GM12878 (cell line): ENCODE results near the gene KCNAB2. TPM values are rescaled to one million over a fixed set of nuclear protein-coding genes. Genes with fewer than 3 reads are reported as not detected.

Source experiments
- ATAC-seq: fragments of 200-7000 bp; cut with Tn5 transposase; 3 replicates; pipeline ENCODE4 v1.9.1; 2020; ENCODE audit warnings: mild to moderate bottlenecking, moderate library complexity
- BruUV-seq: library from RNA; stranded (reverse); fragments of 400-500 nt; replicated peaks from 2 replicates; lab custom pipeline; 2021; lab: Mats Ljungman, UMichigan
- CTCF ChIA-PET: fragments of 300-600 bp; sonication (Branson Sonifier 250); formaldehyde crosslinking; extraction: SDS; loops from one replicate; lab custom pipeline; 2021; ENCODE audit warnings: inconsistent platforms; lab: Yijun Ruan, JAX
- POLR2A ChIA-PET: fragments of 350-600 bp; formaldehyde crosslinking; extraction: SDS; loops from one replicate; lab custom pipeline; 2021; ENCODE audit warnings: inconsistent platforms; lab: Charles Lee
- RAD21 ChIA-PET: fragments of 300-600 bp; sonication (Branson Sonifier 250); formaldehyde crosslinking; loops from one replicate; lab custom pipeline; 2023; ENCODE audit warnings: antibody characterized with exemption; ENCODE audit not compliant: unreplicated experiment; lab: Charles Lee
- SMC1A ChIA-PET: fragments of 300-600 bp; sonication (Branson Sonifier 250); formaldehyde crosslinking; loops from one replicate; lab custom pipeline; 2023; ENCODE audit not compliant: unreplicated experiment, uncharacterized antibody; lab: Charles Lee
- DNase-seq: peaks from one replicate; pipeline ENCODE4 v3.0.0-alpha.2; 2011; ENCODE audit warnings: low read depth, low spot score
- FAIRE-seq: peaks from 3 replicates; lab custom pipeline; 2011; peaks lifted over from hg19 to GRCh38; lab: Jason Lieb, UNC
- H2AFZ ChIP-seq: 2 replicates; pipeline ENCODE4 v1.6.0; 2011; ENCODE audit warnings: low read depth, low read length, control low read depth; ENCODE audit not compliant: control insufficient read depth
- H3K27ac ChIP-seq: 2 replicates; pipeline ENCODE4 v1.5.1; 2011; ENCODE audit warnings: control low read depth; ENCODE audit not compliant: control insufficient read depth, insufficient read depth
- H3K27me3 ChIP-seq, 2 experiments: replicated peaks in 1 of 2; 2 replicates each; pipeline versions ENCODE4 v1.6.0 to v1.6.1; 2011; ENCODE audit warnings: low read length in 1 of 2; ENCODE audit not compliant: control insufficient read depth in 2 of 2, insufficient read depth in 2 of 2
- H3K36me3 ChIP-seq, 2 experiments: 2 replicates each; pipeline ENCODE4 v1.5.1; 2011; ENCODE audit warnings: low read length in 1 of 2; ENCODE audit not compliant: control insufficient read depth in 2 of 2, insufficient read depth in 2 of 2
- H3K4me1 ChIP-seq: 2 replicates; pipeline ENCODE4 v1.6.1; 2011; ENCODE audit warnings: mild to moderate bottlenecking, low read length, moderate library complexity, mixed read lengths; ENCODE audit not compliant: control insufficient read depth, insufficient read depth
- H3K4me2 ChIP-seq: 2 replicates; pipeline ENCODE4 v1.6.0; 2011; ENCODE audit warnings: control low read depth; ENCODE audit not compliant: control insufficient read depth, insufficient read depth
- H3K4me3 ChIP-seq: fragments of 200-600 bp; sonication (generic); 2 replicates; pipeline ENCODE4 v1.5.1; 2016
- H3K79me2 ChIP-seq: 2 replicates; pipeline ENCODE4 v1.6.0; 2011; ENCODE audit warnings: low read length; ENCODE audit not compliant: control insufficient read depth, insufficient read depth
- H3K9ac ChIP-seq: 2 replicates; pipeline ENCODE4 v1.8.0; 2011; ENCODE audit warnings: low read length, control low read depth, mixed read lengths; ENCODE audit not compliant: control insufficient read depth, insufficient read depth
- H3K9me3 ChIP-seq: replicated peaks from 3 replicates; pipeline ENCODE4 v1.5.1; 2011; ENCODE audit warnings: mild to moderate bottlenecking, low read length; ENCODE audit not compliant: control insufficient read depth, insufficient read depth
- H4K20me1 ChIP-seq: 2 replicates; pipeline ENCODE4 v1.6.0; 2011; ENCODE audit not compliant: control insufficient read depth, insufficient read depth
- ATF2 ChIP-seq: IDR thresholded peaks from 2 replicates; pipeline ENCODE4 v1.6.1; 2012; ENCODE audit warnings: low read length, inconsistent platforms
- BCL11A ChIP-seq: IDR thresholded peaks from 2 replicates; pipeline ENCODE4 v1.6.1; 2011; ENCODE audit warnings: low read depth, low read length
- BCL3 ChIP-seq: IDR thresholded peaks from 2 replicates; pipeline ENCODE4 v1.6.1; 2011; ENCODE audit warnings: borderline replicate concordance, low read depth, mild to moderate bottlenecking, moderate library complexity, low read length; ENCODE audit not compliant: insufficient read depth, poor library complexity, severe bottlenecking
- BHLHE40 ChIP-seq, 2 experiments: fragments of 450-650 bp in 1 of 2; IDR thresholded peaks; 2 replicates each; pipeline ENCODE4 v1.6.1; 2011 to 2017; ENCODE audit warnings: low read depth in 2 of 2, borderline replicate concordance in 1 of 2, improper control_type of control experiment in 1 of 2, low read length in 1 of 2, mild to moderate bottlenecking in 1 of 2
- CBX3 ChIP-seq: fragments of 200-600 bp; sonication (generic); IDR thresholded peaks from 2 replicates; pipeline ENCODE4 v1.6.1; 2016; ENCODE audit warnings: low read depth, borderline replicate concordance
- DPF2 ChIP-seq: fragments of 450-650 bp; IDR thresholded peaks from 2 replicates; pipeline ENCODE4 v1.6.1; 2017; ENCODE audit warnings: mild to moderate bottlenecking
- EZH2 ChIP-seq: IDR thresholded peaks from 2 replicates; pipeline ENCODE4 v1.6.1; 2012; ENCODE audit warnings: low read depth, mild to moderate bottlenecking, control low read depth, inconsistent platforms, low read length, borderline replicate concordance; ENCODE audit not compliant: control insufficient read depth
- JUND ChIP-seq: IDR thresholded peaks from 2 replicates; pipeline ENCODE4 v1.6.1; 2012; ENCODE audit warnings: low read depth, mild to moderate bottlenecking, low read length, improper control_type of control experiment, moderate library complexity
- LARP7 ChIP-seq: fragments of 450-650 bp; IDR thresholded peaks from 2 replicates; pipeline ENCODE4 v1.6.1; 2017; ENCODE audit warnings: mild to moderate bottlenecking
- PBX3 ChIP-seq: IDR thresholded peaks from 2 replicates; pipeline ENCODE4 v1.6.1; 2011; ENCODE audit warnings: mild to moderate bottlenecking, low read depth, low read length, moderate library complexity; ENCODE audit not compliant: insufficient replicate concordance
- POU2F2 ChIP-seq: IDR thresholded peaks from 3 replicates; pipeline ENCODE4 v1.6.1; 2011; ENCODE audit warnings: low read depth, mild to moderate bottlenecking, low read length, borderline replicate concordance
- RELA ChIP-seq: fragments of 450-650 bp; IDR thresholded peaks from 2 replicates; pipeline ENCODE4 v1.8.0; 2014; ENCODE audit warnings: borderline replicate concordance; ENCODE audit not compliant: partially characterized antibody
- SPI1 ChIP-seq: IDR thresholded peaks from 2 replicates; pipeline ENCODE4 v1.6.1; 2011; ENCODE audit warnings: low read depth, mild to moderate bottlenecking, low read length, moderate library complexity, borderline replicate concordance; ENCODE audit not compliant: insufficient read depth
- TAF1 ChIP-seq: IDR thresholded peaks from 2 replicates; pipeline ENCODE4 v1.6.1; 2011; ENCODE audit warnings: mild to moderate bottlenecking, low read depth, low read length, borderline replicate concordance
- ZBTB33 ChIP-seq: fragments of 450-650 bp; IDR thresholded peaks from 2 replicates; pipeline ENCODE4 v1.6.1; 2017; ENCODE audit warnings: mild to moderate bottlenecking
- WGBS: methylation state at CpG from one replicate; pipeline ENCODE4 v1.1.6; 2016; ENCODE audit warnings: low lambda C conversion rate; ENCODE audit not compliant: insufficient replicate concordance, insufficient coverage; ENCODE audit errors: missing lambda C conversion rate; 5-methylcytosine and 5-hydroxymethylcytosine counted together
- in situ Hi-C: fragments of 300-500 bp; cut with MboI; formaldehyde crosslinking; loops from 9 replicates; pipeline ENCODE4 v1.14.3; 2018; ENCODE audit warnings: mixed read lengths
- intact Hi-C: fragments of 100-400 bp; cut with micrococcal nuclease; formaldehyde crosslinking; loops from one replicate; pipeline ENCODE4 v1.14.2; 2022; ENCODE audit not compliant: unreplicated experiment
- polyA plus RNA-seq, 11 experiments: library from polyadenylated mRNA; depleted of rRNA in 4 of 11; unstranded in 6 of 11; stranded (reverse) in 5 of 11; fragments of >200 nt; fragmentation: Nextera tagmentation in 4 of 11; fragmentation: Illumina TruSeq in 1 of 11; extraction: Ambion mirVana in 4 of 11; extraction: Trizol in 1 of 11; gene quantifications; 1 replicate in 1 of 11; 2 replicates in 10 of 11; pipeline versions ENCODE4 v1.2.1 to v1.2.3, GENCODE V29; 2011 to 2016; ENCODE audit warnings: inconsistent platforms in 2 of 11, missing spikeins in 2 of 11, low read depth in 1 of 11
- total RNA-seq, 4 experiments: library from RNA; depleted of rRNA in 3 of 4; stranded (reverse); fragments of >200 nt in 3 of 4; fragmentation: Illumina TruSeq in 1 of 4; extraction: Trizol in 1 of 4; gene quantifications; 2 replicates each; pipeline versions ENCODE4 v1.2.1 to v1.2.3, GENCODE V29; 2013 to 2021

KCNAB2 gene
- total and polyA plus RNA-seq, 10 of the 15 experiments (the other 5 are each of a cell fraction or from before 2014, with no cell fraction given), result 2.9 to 123 (median 62.4) TPM

GRCh38 chr1:6084781-6085495 is 39.2 kb downstream of the KCNAB2 start:
- TF ChIP-seq BHLHE40 (IDR thresholded peaks at IDR 0.05; ENCODE audit: borderline replicate concordance in 1 of 2, low read depth in 2 of 2, low read length in 1 of 2) (no peak), BCL3 (no peak), SPI1 (no peak), LARP7 (no peak), PBX3 (no peak), POU2F2 (no peak), BCL11A (no peak), ZBTB33 (no peak), JUND (no peak), CBX3 (no peak), EZH2 (no peak), TAF1 (no peak), DPF2 (no peak), RELA (no peak), ATF2 (no peak)
- FAIRE-seq (no peak), ATAC-seq (no peak), DNase-seq (no peak)
- ChIA-PET CTCF (no interaction called here), RAD21 (no interaction called here), POLR2A (no interaction called here), SMC1A (interaction anchor here (0.6 kb wide), 1 partner anchor 764 kb away, joined by 3 read pairs; no protein-coding TSS in a partner anchor)
- Histone ChIP-seq H3K36me3 (peaks cover 9 to 15% of the 10 kb centered on the region in 2 experiments; a peak in 3 of 4 replicates), H4K20me1 (no peaks in the 10 kb centered on the region), H3K79me2 (no peaks in the 10 kb centered on the region), H3K4me2 (no peak overlapping the region), H3K27ac (no peak overlapping the region), H3K4me1 (no peaks in the 10 kb centered on the region), H3K4me3 (no peak overlapping the region), H3K27me3 (no peaks in the 10 kb centered on the region), H3K9me3 (no peaks in the 10 kb centered on the region), H3K9ac (no peak overlapping the region), H2AFZ (no peak overlapping the region)
- intact Hi-C loops, result no loop called here
- in situ Hi-C loops, result no loop called here
- 93% methylated on average over 17 of the region's 18 CpGs for WGBS
- BruUV-seq, result no TSS peak
